Astrocyte (in vitro differentiated cells and primary cell): ENCODE results near the gene NKAIN2. TPM values are rescaled to one million over a fixed set of nuclear protein-coding genes. Genes with fewer than 3 reads are reported as not detected.
A peak's percentile ranks its signal among the peaks of the same experiment; 100 is the strongest.

ENCODE experiments used
- DNase-seq: peaks from one replicate; pipeline ENCODE4 v3.0.0-alpha.2; 2010; ENCODE audit warnings: low read depth
- FAIRE-seq: peaks from 2 replicates; lab custom pipeline; 2011; peaks lifted over from hg19 to GRCh38; lab: Jason Lieb, UNC
- H2AFZ ChIP-seq: 2 replicates; pipeline ENCODE4 v1.6.0; 2012; ENCODE audit warnings: low read depth, low read length, inconsistent platforms
- H3K27ac ChIP-seq: 2 replicates; pipeline ENCODE4 v1.5.1; 2011; ENCODE audit warnings: low read depth, low read length, inconsistent platforms
- H3K27me3 ChIP-seq: 2 replicates; pipeline ENCODE4 v1.6.0; 2011; ENCODE audit warnings: low read length, inconsistent platforms; ENCODE audit not compliant: insufficient read depth
- H3K36me3 ChIP-seq: 2 replicates; pipeline ENCODE4 v1.5.1; 2011; ENCODE audit warnings: low read length, inconsistent platforms; ENCODE audit not compliant: insufficient read depth
- H3K4me1 ChIP-seq: 2 replicates; pipeline ENCODE4 v1.5.1; 2011; ENCODE audit warnings: low read length, inconsistent platforms; ENCODE audit not compliant: insufficient read depth
- H3K4me2 ChIP-seq: 2 replicates; pipeline ENCODE4 v1.6.0; 2012; ENCODE audit warnings: low read length, inconsistent platforms
- H3K4me3 ChIP-seq: 2 replicates; pipeline ENCODE4 v1.5.1; 2011; ENCODE audit warnings: low read depth, mild to moderate bottlenecking, low read length, inconsistent platforms; ENCODE audit not compliant: insufficient read depth
- H3K79me2 ChIP-seq: 2 replicates; pipeline ENCODE4 v1.6.0; 2012; ENCODE audit warnings: mild to moderate bottlenecking, low read length, inconsistent platforms; ENCODE audit not compliant: insufficient read depth
- H3K9ac ChIP-seq: 2 replicates; pipeline ENCODE4 v1.6.0; 2012; ENCODE audit warnings: mild to moderate bottlenecking, low read length, inconsistent platforms
- H3K9me3 ChIP-seq: 2 replicates; pipeline ENCODE4 v1.5.1; 2012; ENCODE audit warnings: low read depth, mild to moderate bottlenecking, low read length, inconsistent platforms; ENCODE audit not compliant: insufficient read depth
- H4K20me1 ChIP-seq: 2 replicates; pipeline ENCODE4 v1.6.0; 2012; ENCODE audit warnings: low read length, inconsistent platforms; ENCODE audit not compliant: insufficient read depth
- H3K27ac Mint-ChIP-seq: one replicate; pipeline ENCODE4 v1.8.0; 2021; ENCODE audit warnings: mild to moderate bottlenecking, mixed read lengths; ENCODE audit not compliant: unreplicated experiment
- H3K27me3 Mint-ChIP-seq: one replicate; pipeline ENCODE4 v1.8.0; 2021; ENCODE audit warnings: low read depth, mixed read lengths; ENCODE audit not compliant: unreplicated experiment
- H3K36me3 Mint-ChIP-seq: one replicate; pipeline ENCODE4 v1.8.0; 2021; ENCODE audit warnings: low read depth, mixed read lengths; ENCODE audit not compliant: unreplicated experiment
- H3K4me1 Mint-ChIP-seq: one replicate; pipeline ENCODE4 v1.8.0; 2021; ENCODE audit warnings: low read depth, mixed read lengths; ENCODE audit not compliant: unreplicated experiment
- H3K4me3 Mint-ChIP-seq: one replicate; pipeline ENCODE4 v1.8.0; 2021; ENCODE audit warnings: mild to moderate bottlenecking, moderate library complexity, mixed read lengths; ENCODE audit not compliant: unreplicated experiment
- H3K9me3 Mint-ChIP-seq: one replicate; pipeline ENCODE4 v1.8.0; 2021; ENCODE audit warnings: mild to moderate bottlenecking, mixed read lengths; ENCODE audit not compliant: unreplicated experiment
- EZH2 ChIP-seq: IDR thresholded peaks from 2 replicates; pipeline ENCODE4 v1.6.1; 2012; ENCODE audit warnings: mild to moderate bottlenecking, low read length, inconsistent platforms; ENCODE audit not compliant: insufficient read depth
- total RNA-seq: library from RNA; stranded (reverse); gene quantifications from 2 replicates; pipeline ENCODE4 v1.2.1, GENCODE V29; 2021
- TF ChIP-seq, protein P1 (sequence below): IDR thresholded peaks from 2 replicates; pipeline ENCODE4 v1.5.1; 2011; ENCODE audit warnings: low read depth, mild to moderate bottlenecking, inconsistent platforms, low read length, moderate library complexity; ENCODE audit not compliant: insufficient read depth

Gene NKAIN2
- total RNA-seq, 1 donor from 2014 or later: 0.07 TPM

DNA sequence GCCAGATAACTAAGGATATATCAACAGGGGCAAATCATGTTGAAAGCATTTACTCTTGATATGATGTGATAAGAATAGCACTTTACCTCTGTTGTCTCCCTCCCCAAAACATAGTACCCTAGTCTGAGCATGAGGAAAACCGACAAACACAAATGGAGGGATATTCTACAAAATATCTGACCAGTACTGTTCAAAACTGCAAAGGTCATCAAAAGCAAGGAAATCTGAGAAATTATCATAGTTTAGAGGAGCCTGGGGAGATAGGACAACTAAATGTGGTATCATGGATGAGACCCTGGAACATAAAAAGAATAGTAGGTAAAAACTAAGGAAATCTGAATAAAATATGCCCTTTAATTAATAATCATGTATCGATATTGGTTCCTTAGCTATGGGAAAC lies 675.2 kb downstream of the NKAIN2 start:
- Histone ChIP-seq H2AFZ (no peak overlapping the region), H3K36me3 (no peaks in the 10 kb centered on the region), H3K9ac (no peak overlapping the region), H3K4me1 (peaks cover 4% of the 10 kb centered on the region), H3K79me2 (no peaks in the 10 kb centered on the region), H3K27ac (no peak overlapping the region), H3K9me3 (no peaks in the 10 kb centered on the region), H3K4me2 (no peak overlapping the region), H3K4me3 (no peak overlapping the region), H3K27me3 (no peaks in the 10 kb centered on the region), H4K20me1 (no peaks in the 10 kb centered on the region)
- FAIRE-seq: no peak
- no peak for DNase-seq
- no peaks in the 10 kb centered on the region for H3K27me3 Mint-ChIP-seq
- H3K27ac Mint-ChIP-seq: no peak overlapping the region
- H3K36me3 Mint-ChIP-seq: no peaks in the 10 kb centered on the region
- H3K4me3 Mint-ChIP-seq: no peak overlapping the region
- TF ChIP-seq, protein P1, sequence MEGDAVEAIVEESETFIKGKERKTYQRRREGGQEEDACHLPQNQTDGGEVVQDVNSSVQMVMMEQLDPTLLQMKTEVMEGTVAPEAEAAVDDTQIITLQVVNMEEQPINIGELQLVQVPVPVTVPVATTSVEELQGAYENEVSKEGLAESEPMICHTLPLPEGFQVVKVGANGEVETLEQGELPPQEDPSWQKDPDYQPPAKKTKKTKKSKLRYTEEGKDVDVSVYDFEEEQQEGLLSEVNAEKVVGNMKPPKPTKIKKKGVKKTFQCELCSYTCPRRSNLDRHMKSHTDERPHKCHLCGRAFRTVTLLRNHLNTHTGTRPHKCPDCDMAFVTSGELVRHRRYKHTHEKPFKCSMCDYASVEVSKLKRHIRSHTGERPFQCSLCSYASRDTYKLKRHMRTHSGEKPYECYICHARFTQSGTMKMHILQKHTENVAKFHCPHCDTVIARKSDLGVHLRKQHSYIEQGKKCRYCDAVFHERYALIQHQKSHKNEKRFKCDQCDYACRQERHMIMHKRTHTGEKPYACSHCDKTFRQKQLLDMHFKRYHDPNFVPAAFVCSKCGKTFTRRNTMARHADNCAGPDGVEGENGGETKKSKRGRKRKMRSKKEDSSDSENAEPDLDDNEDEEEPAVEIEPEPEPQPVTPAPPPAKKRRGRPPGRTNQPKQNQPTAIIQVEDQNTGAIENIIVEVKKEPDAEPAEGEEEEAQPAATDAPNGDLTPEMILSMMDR: no peak
- TF ChIP-seq EZH2: no peak
- no peaks in the 10 kb centered on the region for H3K9me3 Mint-ChIP-seq
- peaks cover 3% of the 10 kb centered on the region for H3K4me1 Mint-ChIP-seq

DNA sequence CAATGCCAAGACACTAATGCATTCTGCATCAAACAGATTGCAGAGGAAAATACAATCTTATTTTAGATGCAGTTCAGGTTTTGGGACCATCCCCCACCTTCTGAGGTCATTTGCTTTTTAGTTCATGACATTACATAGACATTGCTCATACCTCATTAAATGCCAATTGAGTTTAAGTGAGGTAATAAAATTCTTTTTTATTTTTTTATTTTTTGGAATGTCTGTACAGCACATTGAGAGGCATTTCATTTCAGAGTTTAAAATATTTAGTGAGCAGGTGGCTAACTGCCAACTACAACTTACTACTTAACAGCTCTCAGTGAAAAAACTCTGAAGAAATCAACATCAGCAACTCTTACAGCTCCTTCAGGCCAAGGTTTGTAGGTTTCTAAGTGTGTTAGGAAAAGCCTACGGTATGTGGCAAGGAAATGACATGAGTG lies 676.3 kb downstream of the NKAIN2 start:
- H3K4me3 Mint-ChIP-seq: no peak overlapping the region
- TF ChIP-seq, protein P1: no peak
- no peak for TF ChIP-seq EZH2
- no peak overlapping the region for H3K4me3 ChIP-seq
- H2AFZ ChIP-seq: no peak overlapping the region
- H3K9ac ChIP-seq: no peak overlapping the region
- no peak for FAIRE-seq
- H3K36me3 ChIP-seq: no peaks in the 10 kb centered on the region
- no peak overlapping the region for H3K27ac Mint-ChIP-seq
- H3K9me3 ChIP-seq: no peaks in the 10 kb centered on the region
- H3K27me3 ChIP-seq: no peaks in the 10 kb centered on the region
- no peak overlapping the region for H3K4me2 ChIP-seq
- H3K4me1 ChIP-seq: peaks cover 4% of the 10 kb centered on the region
- H3K27me3 Mint-ChIP-seq: no peaks in the 10 kb centered on the region
- no peaks in the 10 kb centered on the region for H3K9me3 Mint-ChIP-seq
- H3K36me3 Mint-ChIP-seq: no peaks in the 10 kb centered on the region
- H3K79me2 ChIP-seq: no peaks in the 10 kb centered on the region
- peak; percentile 70 for DNase-seq
- peaks cover 3% of the 10 kb centered on the region for H3K4me1 Mint-ChIP-seq
- no peak overlapping the region for H3K27ac ChIP-seq
- no peaks in the 10 kb centered on the region for H4K20me1 ChIP-seq

DNA sequence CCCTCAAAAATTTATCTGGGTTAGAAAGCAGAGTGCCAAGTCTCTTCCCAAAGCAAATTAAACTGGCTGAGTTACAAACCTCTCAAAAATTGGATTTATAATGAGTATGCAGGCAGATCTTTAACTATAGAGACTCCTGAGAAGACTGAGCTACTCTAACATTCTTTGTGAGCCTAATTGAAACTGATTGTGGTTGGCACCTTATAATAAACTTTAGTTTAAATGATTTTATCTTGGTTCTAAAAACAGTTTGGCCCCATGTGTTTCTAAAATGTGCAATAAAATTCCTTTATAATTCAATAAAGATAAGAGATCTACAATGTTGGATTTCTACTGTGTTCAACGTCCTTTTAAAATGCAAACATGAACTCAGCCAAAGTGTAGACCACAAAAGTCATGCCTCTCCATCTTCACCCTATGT lies 678.4 kb downstream of the NKAIN2 start:
- no peaks in the 10 kb centered on the region for H3K27me3 Mint-ChIP-seq
- no peaks in the 10 kb centered on the region for H3K9me3 Mint-ChIP-seq
- DNase-seq: peak; percentile 74
- Histone ChIP-seq H3K27me3 (no peaks in the 10 kb centered on the region), H3K9me3 (no peaks in the 10 kb centered on the region), H3K27ac (no peak overlapping the region), H4K20me1 (no peaks in the 10 kb centered on the region), H2AFZ (no peak overlapping the region), H3K4me3 (no peak overlapping the region), H3K36me3 (no peaks in the 10 kb centered on the region), H3K4me2 (no peak overlapping the region), H3K79me2 (no peaks in the 10 kb centered on the region), H3K9ac (no peak overlapping the region), H3K4me1 (peaks cover 4% of the 10 kb centered on the region)
- peaks cover 3% of the 10 kb centered on the region for H3K4me1 Mint-ChIP-seq
- TF ChIP-seq, protein P1: no peak
- no peak for TF ChIP-seq EZH2
- H3K4me3 Mint-ChIP-seq: no peak overlapping the region
- no peak overlapping the region for H3K27ac Mint-ChIP-seq
- no peak for FAIRE-seq
- H3K36me3 Mint-ChIP-seq: no peaks in the 10 kb centered on the region
